Activated T-cell treated with anti-CD3 and anti-CD28 coated beads for 24 hours (primary cell): ENCODE data around the gene TSC22D3.
"Not testable (repeated sequence)": the region's sequence is repeated elsewhere in the genome, so short reads cannot be mapped to it uniquely, and the experiment has no call there.

Source experiments
- DNase-seq: peaks from one replicate; pipeline ENCODE4 v3.0.0-alpha.2; 2020; ENCODE audit warnings: low read depth

Gene TSC22D3

GRCh38 chrX:107682256-107682655 lies 93.3 kb downstream of the TSC22D3 start:
- no peak for DNase-seq

- peak; percentile 44 for DNase-seq
Observed at GRCh38 chrX:107678957-107679740, 96.4 kb downstream of the TSC22D3 start.

GRCh38 chrX:107677909-107678308 lies 97.7 kb downstream of the TSC22D3 start:
- no peak for DNase-seq

GRCh38 chrX:107677501-107677901 lies 98.1 kb downstream of the TSC22D3 start:
- no peak for DNase-seq

GRCh38 chrX:107676559-107677378 lies 98.8 kb downstream of the TSC22D3 start:
- peak; percentile 37 for DNase-seq

- DNase-seq: no peak
Observed at GRCh38 chrX:107675823-107676555, 99.6 kb downstream of the TSC22D3 start.

GRCh38 chrX:107675365-107675654 lies 100.3 kb downstream of the TSC22D3 start:
- no peak for DNase-seq

- DNase-seq: no peak
Observed at GRCh38 chrX:107674480-107675364, 100.9 kb downstream of the TSC22D3 start.

- DNase-seq: peak; percentile 80
Observed at GRCh38 chrX:107673933-107674479, 101.6 kb downstream of the TSC22D3 start.

- no peak for DNase-seq
Observed at GRCh38 chrX:107673431-107673830, 102.2 kb downstream of the TSC22D3 start.

GRCh38 chrX:107672955-107673378 lies 102.6 kb downstream of the TSC22D3 start:
- DNase-seq: peak; percentile 51

- DNase-seq: not testable (repeated sequence)
Observed at GRCh38 chrX:107671256-107671655, 104.3 kb downstream of the TSC22D3 start.

GRCh38 chrX:107669885-107670628 lies 105.5 kb downstream of the TSC22D3 start:
- DNase-seq: no peak

- DNase-seq: no peak
Observed at GRCh38 chrX:107669261-107669660, 106.3 kb downstream of the TSC22D3 start.

- DNase-seq: not testable (repeated sequence)
Observed at GRCh38 chrX:107668710-107669109, 106.9 kb downstream of the TSC22D3 start.

GRCh38 chrX:107667426-107667825 lies 108.2 kb downstream of the TSC22D3 start:
- DNase-seq: no peak

GRCh38 chrX:107666931-107667330 lies 108.7 kb downstream of the TSC22D3 start:
- no peak for DNase-seq
